ENCODE results near the gene B3GNT9. TPM values are rescaled to one million over a fixed set of nuclear protein-coding genes. Genes with fewer than 3 reads are reported as not detected.

B3GNT9 gene
- total RNA-seq, 1 donor from 2014 or later, result 12.8 TPM

DNA sequence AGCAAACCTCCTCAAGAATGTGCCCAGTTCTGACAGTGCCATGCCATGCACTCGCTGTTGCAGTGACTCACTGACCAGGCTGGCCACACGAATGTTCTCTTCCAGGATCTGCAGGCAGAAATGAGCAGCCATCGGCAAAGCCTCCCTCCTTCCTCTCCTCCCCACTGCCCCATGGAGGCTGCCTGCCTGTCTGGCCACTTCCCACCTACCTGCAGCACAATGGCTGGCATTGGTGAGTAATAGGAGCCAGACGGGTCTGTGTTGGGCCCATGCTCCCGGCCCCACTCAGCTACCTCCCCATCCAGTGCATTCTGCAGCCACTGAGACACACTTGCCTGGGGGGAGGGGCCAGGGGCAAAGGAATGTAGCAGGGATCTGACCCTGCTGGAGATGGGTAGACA, 35.8 kb upstream of the B3GNT9 start:
- Histone ChIP-seq H3K4me1 (peaks cover 27% of the 10 kb centered on the region), H3K27ac (no peak overlapping the region)
- intact Hi-C loops (cut with DNase I), result loop anchor here (5.0 kb wide), 1 partner anchor 34 kb away; the partner anchor contains the start of gene B3GNT9

DNA sequence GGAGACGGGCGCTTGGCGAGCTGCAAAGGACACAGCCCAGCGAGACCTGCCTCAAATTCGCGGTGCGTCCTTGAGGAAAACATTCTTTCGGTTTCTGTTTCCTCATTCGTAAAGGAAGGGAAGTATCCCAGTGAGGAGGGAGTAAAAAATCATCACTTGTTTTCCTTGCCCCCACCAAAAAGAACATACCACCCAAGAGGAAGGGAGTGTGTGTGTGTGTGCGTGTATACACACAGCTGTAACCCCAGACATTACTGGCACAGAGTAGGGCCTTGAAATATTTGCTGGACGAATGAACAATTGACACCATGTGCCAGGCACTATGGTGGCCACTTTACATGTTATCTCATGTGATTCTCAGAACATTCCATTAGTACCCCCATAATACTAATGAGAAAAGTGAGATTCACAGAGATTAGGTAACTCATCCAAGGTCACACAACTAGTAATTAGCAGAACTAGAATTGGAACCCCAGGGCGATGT, 34.9 kb upstream of the B3GNT9 start:
- Histone ChIP-seq H3K4me1 (peaks cover 26% of the 10 kb centered on the region), H3K4me3 (peak overlapping the region in 1 of 2 donors; percentile 53), H3K27ac (no peak overlapping the region), H3K36me3 (no peaks in the 10 kb centered on the region), H3K9me3 (no peaks in the 10 kb centered on the region), H3K27me3 (no peaks in the 10 kb centered on the region)
- DNase-seq (ENCODE audit: extremely low spot score in 2 of 2), result no peak
- TF ChIP-seq POLR2A (IDR thresholded peaks at IDR 0.05), result no peak
- TF ChIP-seq, protein P1, sequence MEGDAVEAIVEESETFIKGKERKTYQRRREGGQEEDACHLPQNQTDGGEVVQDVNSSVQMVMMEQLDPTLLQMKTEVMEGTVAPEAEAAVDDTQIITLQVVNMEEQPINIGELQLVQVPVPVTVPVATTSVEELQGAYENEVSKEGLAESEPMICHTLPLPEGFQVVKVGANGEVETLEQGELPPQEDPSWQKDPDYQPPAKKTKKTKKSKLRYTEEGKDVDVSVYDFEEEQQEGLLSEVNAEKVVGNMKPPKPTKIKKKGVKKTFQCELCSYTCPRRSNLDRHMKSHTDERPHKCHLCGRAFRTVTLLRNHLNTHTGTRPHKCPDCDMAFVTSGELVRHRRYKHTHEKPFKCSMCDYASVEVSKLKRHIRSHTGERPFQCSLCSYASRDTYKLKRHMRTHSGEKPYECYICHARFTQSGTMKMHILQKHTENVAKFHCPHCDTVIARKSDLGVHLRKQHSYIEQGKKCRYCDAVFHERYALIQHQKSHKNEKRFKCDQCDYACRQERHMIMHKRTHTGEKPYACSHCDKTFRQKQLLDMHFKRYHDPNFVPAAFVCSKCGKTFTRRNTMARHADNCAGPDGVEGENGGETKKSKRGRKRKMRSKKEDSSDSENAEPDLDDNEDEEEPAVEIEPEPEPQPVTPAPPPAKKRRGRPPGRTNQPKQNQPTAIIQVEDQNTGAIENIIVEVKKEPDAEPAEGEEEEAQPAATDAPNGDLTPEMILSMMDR (IDR thresholded peaks at IDR 0.05), result no peak
- TF ChIP-seq POLR2AphosphoS5 (IDR thresholded peaks at IDR 0.05; ENCODE audit: insufficient read depth in 1 of 2, low read depth in 1 of 2), result no peak
- intact Hi-C loops (cut with DNase I), result loop anchor here (5.0 kb wide), 1 partner anchor 33 kb away; the partner anchor contains the start of gene B3GNT9

More for the DNA sequence above, 35.8 kb upstream of the B3GNT9 start:
- Histone ChIP-seq H3K27me3 (no peaks in the 10 kb centered on the region), H3K9me3 (no peaks in the 10 kb centered on the region), H3K36me3 (no peaks in the 10 kb centered on the region), H3K4me3 (no peak overlapping the region)
- TF ChIP-seq, protein P1 (IDR thresholded peaks at IDR 0.05), result no peak
- TF ChIP-seq POLR2AphosphoS5 (IDR thresholded peaks at IDR 0.05; ENCODE audit: insufficient read depth in 1 of 2, low read depth in 1 of 2) (no peak), POLR2A (IDR thresholded peaks at IDR 0.05) (no peak)
- no peak for DNase-seq (ENCODE audit: extremely low spot score in 2 of 2)

GRCh38 chr16:67184995-67185650, 34.3 kb upstream of the B3GNT9 start:
- peak overlapping the region; percentile 53 to 62 for H3K4me3 ChIP-seq
- intact Hi-C loops (cut with DNase I), result loop anchor here (5.0 kb wide), 1 partner anchor 33 kb away; the partner anchor contains the start of gene B3GNT9
- DNase-seq (ENCODE audit: extremely low spot score in 2 of 2), result no peak

DNA sequence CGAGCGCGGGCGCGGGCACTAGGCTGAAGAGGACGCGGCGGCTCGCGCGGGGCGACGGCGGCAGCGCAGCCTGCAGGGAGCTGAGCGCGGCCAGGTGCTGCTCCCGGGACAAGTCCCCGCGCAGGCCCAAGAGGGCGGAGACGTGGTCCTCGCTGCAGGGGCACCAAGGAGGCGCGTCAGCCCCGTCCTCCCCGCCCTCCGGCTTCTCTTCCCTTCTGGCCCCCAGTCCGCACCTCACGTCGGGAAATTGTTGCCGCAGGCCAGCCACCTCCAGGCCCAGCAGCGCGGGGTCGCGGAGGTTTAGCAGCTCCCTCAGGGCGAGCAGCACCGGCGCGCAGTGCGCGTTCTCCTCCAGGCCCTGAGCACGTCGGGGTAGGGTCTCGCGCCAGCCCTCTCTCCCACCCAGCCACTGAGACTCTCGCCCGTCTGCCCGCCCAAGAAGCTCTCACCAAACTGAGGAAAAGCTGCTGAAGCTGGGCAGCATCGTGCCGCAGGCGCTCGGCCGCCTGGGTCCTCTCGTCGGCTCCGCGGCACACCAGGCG, 33.7 kb upstream of the B3GNT9 start:
- no peaks in the 10 kb centered on the region for H3K36me3 ChIP-seq
- no peak for DNase-seq (ENCODE audit: extremely low spot score in 2 of 2)
- peak overlapping the region; percentile 88 for H3K27ac ChIP-seq
- H3K4me1 ChIP-seq, result peaks cover 30% of the 10 kb centered on the region
- H3K9me3 ChIP-seq, result no peaks in the 10 kb centered on the region
- no peaks in the 10 kb centered on the region for H3K27me3 ChIP-seq
- TF ChIP-seq, protein P1 (IDR thresholded peaks at IDR 0.05), result no peak
- TF ChIP-seq POLR2A (IDR thresholded peaks at IDR 0.05), result no peak
- no peak for TF ChIP-seq POLR2AphosphoS5 (IDR thresholded peaks at IDR 0.05; ENCODE audit: insufficient read depth in 1 of 2, low read depth in 1 of 2)
- intact Hi-C loops (cut with DNase I), result no loop called here
- peak overlapping the region; percentile 53 to 62 for H3K4me3 ChIP-seq

More at GRCh38 chr16:67184995-67185650, 34.3 kb upstream of the B3GNT9 start:
- no peaks in the 10 kb centered on the region for H3K27me3 ChIP-seq
- H3K9me3 ChIP-seq, result no peaks in the 10 kb centered on the region
- TF ChIP-seq POLR2AphosphoS5 (IDR thresholded peaks at IDR 0.05; ENCODE audit: insufficient read depth in 1 of 2, low read depth in 1 of 2), result peak in 1 of 2 donors; percentile 64
- no peak for TF ChIP-seq POLR2A (IDR thresholded peaks at IDR 0.05)
- TF ChIP-seq, protein P1 (IDR thresholded peaks at IDR 0.05), result peak; percentile 65 to 84 (median 73)
- peak overlapping the region; percentile 88 for H3K27ac ChIP-seq
- H3K4me1 ChIP-seq, result peaks cover 27% of the 10 kb centered on the region
- no peaks in the 10 kb centered on the region for H3K36me3 ChIP-seq
